Measurements from ENCODE around the gene MTERF4. TPM values are rescaled to one million over a fixed set of nuclear protein-coding genes. Genes with fewer than 3 reads are reported as not detected.

The MTERF4 gene
- total RNA-seq, 1 donor from 2014 or later = 34.6 TPM

DNA sequence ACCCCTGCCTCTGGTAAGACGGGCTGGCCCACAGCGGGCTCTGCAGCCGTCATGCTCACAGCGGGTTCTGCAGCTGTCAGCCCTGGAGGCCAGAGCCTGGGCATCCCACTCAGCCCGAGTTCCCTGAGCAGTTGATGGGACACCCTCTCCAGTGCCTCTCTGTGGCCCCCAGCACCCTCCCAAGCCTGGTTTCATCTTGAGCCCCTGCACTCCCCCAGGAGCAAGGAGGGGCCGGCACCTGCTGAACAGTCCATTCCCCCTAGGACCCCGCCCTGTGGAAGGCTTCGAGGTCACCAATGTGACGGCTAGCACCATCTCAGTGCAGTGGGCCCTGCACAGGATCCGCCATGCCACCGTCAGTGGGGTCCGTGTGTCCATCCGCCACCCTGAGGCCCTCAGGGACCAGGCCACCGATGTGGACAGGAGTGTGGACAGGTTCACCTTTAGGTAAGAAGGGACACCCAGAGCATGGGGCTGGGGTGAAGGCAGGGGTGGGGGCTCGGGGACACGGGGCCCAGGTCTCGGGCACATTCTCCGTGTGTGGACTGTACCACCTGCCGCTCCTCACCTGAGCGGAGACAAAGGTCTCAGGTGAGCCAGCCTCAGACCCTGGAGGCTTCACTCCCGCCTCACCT, 34.5 kb downstream of the MTERF4 start:
- Histone ChIP-seq H3K4me3 (no peak overlapping the region), H3K27me3 (no peaks in the 10 kb centered on the region), H3K4me1 (peaks cover 3% of the 10 kb centered on the region), H3K9me3 (no peaks in the 10 kb centered on the region), H3K27ac (no peak overlapping the region), H3K36me3 (peaks cover 33% of the 10 kb centered on the region)
- intact Hi-C loops (cut with DNase I) = no loop called here
- ATAC-seq (no peak), DNase-seq (no peak)
- TF ChIP-seq, protein P1, sequence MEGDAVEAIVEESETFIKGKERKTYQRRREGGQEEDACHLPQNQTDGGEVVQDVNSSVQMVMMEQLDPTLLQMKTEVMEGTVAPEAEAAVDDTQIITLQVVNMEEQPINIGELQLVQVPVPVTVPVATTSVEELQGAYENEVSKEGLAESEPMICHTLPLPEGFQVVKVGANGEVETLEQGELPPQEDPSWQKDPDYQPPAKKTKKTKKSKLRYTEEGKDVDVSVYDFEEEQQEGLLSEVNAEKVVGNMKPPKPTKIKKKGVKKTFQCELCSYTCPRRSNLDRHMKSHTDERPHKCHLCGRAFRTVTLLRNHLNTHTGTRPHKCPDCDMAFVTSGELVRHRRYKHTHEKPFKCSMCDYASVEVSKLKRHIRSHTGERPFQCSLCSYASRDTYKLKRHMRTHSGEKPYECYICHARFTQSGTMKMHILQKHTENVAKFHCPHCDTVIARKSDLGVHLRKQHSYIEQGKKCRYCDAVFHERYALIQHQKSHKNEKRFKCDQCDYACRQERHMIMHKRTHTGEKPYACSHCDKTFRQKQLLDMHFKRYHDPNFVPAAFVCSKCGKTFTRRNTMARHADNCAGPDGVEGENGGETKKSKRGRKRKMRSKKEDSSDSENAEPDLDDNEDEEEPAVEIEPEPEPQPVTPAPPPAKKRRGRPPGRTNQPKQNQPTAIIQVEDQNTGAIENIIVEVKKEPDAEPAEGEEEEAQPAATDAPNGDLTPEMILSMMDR (IDR thresholded peaks at IDR 0.05) = no peak

DNA sequence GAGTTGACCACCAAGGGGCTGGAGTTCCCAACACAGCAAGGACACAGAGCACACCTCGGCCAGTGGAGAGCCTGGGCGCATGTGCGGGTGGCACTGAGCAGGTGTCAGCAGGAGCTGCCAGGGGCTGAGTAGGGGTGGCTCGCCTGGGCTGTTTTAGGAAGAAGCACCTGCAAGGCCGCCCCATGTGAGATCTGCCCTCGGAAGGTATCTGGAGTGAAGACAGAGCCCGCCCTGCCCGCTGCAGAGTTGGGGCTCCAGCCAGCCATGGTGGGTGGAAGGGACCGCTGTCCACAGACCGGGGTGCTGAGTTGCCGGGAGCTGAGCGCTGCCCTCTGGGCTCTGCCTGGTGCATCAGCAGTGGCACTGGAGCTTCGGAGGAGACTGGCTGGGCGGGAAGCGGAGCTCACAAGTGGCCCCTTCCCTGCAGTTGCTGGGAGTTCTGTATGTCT, 35.2 kb downstream of the MTERF4 start:
- intact Hi-C loops (cut with DNase I) = no loop called here
- peaks cover 26% of the 10 kb centered on the region for H3K36me3 ChIP-seq
- DNase-seq = peak; percentile 63

DNA sequence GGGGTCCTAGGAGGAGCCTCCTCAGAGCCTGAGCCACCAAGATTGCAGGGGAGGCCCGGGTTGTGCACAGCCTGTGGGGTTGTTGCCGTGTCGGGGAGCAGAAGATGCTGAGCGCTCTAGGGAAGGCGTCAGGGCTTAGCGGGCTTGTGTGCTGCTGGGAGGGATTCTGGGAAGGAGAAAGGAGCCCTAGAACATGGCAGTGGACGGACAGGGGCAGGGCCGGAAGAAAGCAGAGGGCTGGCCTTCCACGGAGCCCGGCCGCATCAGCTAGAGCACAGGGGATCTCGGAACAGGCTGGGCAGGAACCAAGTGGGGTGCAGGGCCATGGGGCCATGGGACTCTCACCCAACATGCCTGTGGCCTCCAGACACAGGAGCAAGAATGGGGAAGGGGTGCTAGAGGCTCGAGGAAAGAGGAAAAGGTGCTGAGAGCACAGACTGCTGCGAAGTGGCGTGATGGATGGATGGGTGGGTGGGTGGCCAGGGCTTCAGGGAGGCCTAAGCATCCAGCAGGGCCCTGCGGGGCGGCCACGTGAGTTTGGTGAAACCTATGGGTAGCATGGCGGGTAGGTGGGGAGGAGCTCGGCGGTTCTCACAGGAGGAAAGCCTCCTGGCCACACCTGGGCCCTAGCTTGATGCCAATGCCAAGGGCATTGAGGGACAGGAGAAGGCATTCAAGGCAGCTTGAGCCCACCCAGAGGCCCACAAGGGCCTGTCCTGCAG, 35.8 kb downstream of the MTERF4 start:
- ATAC-seq = no peak
- intact Hi-C loops (cut with DNase I) = no loop called here
- H3K4me1 ChIP-seq = peaks cover 8% of the 10 kb centered on the region
- H3K9me3 ChIP-seq = no peaks in the 10 kb centered on the region
- no peaks in the 10 kb centered on the region for H3K27me3 ChIP-seq
- DNase-seq = no peak
- TF ChIP-seq, protein P1 (IDR thresholded peaks at IDR 0.05) = no peak
- H3K36me3 ChIP-seq = peaks cover 24% of the 10 kb centered on the region
- no peak overlapping the region for H3K4me3 ChIP-seq
- no peak overlapping the region for H3K27ac ChIP-seq

More for the DNA sequence above, 35.2 kb downstream of the MTERF4 start:
- no peaks in the 10 kb centered on the region for H3K9me3 ChIP-seq
- no peaks in the 10 kb centered on the region for H3K27me3 ChIP-seq
- no peak overlapping the region for H3K27ac ChIP-seq
- H3K4me1 ChIP-seq = peaks cover 8% of the 10 kb centered on the region
- no peak overlapping the region for H3K4me3 ChIP-seq
- ATAC-seq = no peak
- TF ChIP-seq, protein P1 (IDR thresholded peaks at IDR 0.05) = no peak

DNA sequence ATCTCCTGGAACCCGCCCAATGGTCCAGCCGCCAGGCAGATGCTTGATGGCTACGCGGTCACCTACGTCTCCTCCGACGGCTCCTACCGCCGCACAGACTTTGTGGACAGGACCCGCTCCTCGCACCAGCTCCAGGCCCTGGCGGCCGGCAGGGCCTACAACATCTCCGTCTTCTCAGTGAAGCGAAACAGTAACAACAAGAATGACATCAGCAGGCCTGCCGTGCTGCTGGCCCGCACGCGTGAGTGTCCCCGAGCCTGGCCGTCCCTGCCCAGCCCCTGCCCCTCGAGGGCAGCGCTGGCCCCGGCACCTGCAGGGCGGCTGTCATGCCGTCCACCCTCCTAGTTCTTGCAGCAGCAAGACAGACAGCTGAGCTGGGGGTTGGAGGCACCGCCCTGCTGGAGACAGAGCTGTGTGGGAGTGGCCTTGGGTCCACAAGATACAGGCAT, 36.7 kb downstream of the MTERF4 start:
- no peaks in the 10 kb centered on the region for H3K27me3 ChIP-seq
- no peak for DNase-seq
- ATAC-seq = no peak
- TF ChIP-seq, protein P1 (IDR thresholded peaks at IDR 0.05) = no peak
- intact Hi-C loops (cut with DNase I) = no loop called here
- peaks cover 20% of the 10 kb centered on the region for H3K36me3 ChIP-seq
- no peaks in the 10 kb centered on the region for H3K9me3 ChIP-seq
- no peak overlapping the region for H3K27ac ChIP-seq
- H3K4me1 ChIP-seq = peaks cover 8% of the 10 kb centered on the region
- H3K4me3 ChIP-seq = no peak overlapping the region

DNA sequence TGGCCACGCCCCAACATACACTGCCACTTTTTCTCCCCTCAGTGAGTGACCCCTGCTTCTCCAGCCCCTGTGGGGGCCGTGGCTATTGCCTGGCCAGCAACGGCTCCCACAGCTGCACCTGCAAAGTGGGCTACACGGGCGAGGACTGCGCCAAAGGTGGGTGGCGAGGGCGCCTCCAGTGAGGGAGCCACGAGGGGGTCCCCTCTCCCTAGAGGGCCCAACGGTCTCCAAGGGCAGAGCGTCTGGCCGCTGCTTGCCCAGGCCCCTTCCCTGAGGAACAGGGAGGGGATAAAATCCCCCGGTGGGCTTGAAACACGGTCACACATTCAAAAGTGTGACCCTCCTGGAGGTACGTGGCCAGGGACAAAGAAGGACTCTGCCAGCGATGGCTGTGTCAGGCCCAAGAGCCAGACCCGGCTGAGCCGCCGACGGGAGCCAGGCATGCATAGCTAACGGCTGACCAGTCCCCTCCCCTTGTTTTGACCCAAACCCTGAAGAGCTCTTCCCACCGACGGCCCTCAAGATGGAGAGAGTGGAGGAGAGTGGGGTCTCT, 37.2 kb downstream of the MTERF4 start:
- Histone ChIP-seq H3K4me3 (no peak overlapping the region), H3K27ac (no peak overlapping the region), H3K27me3 (no peaks in the 10 kb centered on the region), H3K4me1 (peaks cover 8% of the 10 kb centered on the region), H3K9me3 (no peaks in the 10 kb centered on the region), H3K36me3 (peaks cover 20% of the 10 kb centered on the region)
- no peak for DNase-seq
- ATAC-seq = no peak
- intact Hi-C loops (cut with DNase I) = no loop called here
- TF ChIP-seq, protein P1 (IDR thresholded peaks at IDR 0.05) = no peak

Measured in upper lobe of right lung (tissue), 1 donor.